K562 (cell line): Measurements from ENCODE around the gene ADGRD1. TPM values are rescaled to one million over a fixed set of nuclear protein-coding genes. Genes with fewer than 3 reads are reported as not detected.

Experiments
- ATAC-seq: fragments of 200-7000 bp; cut with Tn5 transposase; 3 replicates; pipeline ENCODE4 v1.9.1; 2020; ENCODE audit warnings: moderate library complexity
- BruUV-seq: library from RNA; stranded (reverse); fragments of 400-500 nt; replicated peaks from 2 replicates; lab custom pipeline; 2021; lab: Mats Ljungman, UMichigan
- CTCF ChIA-PET: fragments of 300-600 bp; formaldehyde crosslinking; extraction: SDS; loops from one replicate; lab custom pipeline; 2021; ENCODE audit warnings: low intra/inter-chr PET ratio; lab: Yijun Ruan, JAX
- POLR2A ChIA-PET: fragments of 300-600, 350-650 bp; sonication (Branson Sonifier 250); formaldehyde crosslinking; extraction: SDS; loops from one replicate; lab custom pipeline; 2021; ENCODE audit warnings: antibody characterized with exemption, inconsistent platforms; lab: Yijun Ruan, JAX
- DNase-seq, 4 experiments: peaks; one replicate each; pipeline versions ENCODE4 v3.0.0 to v3.0.0-alpha.2; 2011 to 2018; ENCODE audit warnings: low spot score in 3 of 4, mixed read lengths in 3 of 4; ENCODE audit errors: extremely low read depth in 1 of 4
- FAIRE-seq: peaks from 2 replicates; lab custom pipeline; 2011; peaks lifted over from hg19 to GRCh38; lab: Jason Lieb, UNC
- H2AFZ ChIP-seq: 2 replicates; pipeline ENCODE4 v1.6.0; 2011; ENCODE audit warnings: low read depth, low read length, control low read depth, inconsistent platforms
- H3K27ac ChIP-seq: fragments of 200-600 bp; 3 replicates; pipeline ENCODE4 v1.8.0; 2011; ENCODE audit warnings: low read depth, mild to moderate bottlenecking, control low read depth, inconsistent platforms, low read length, moderate library complexity, mixed read lengths; ENCODE audit errors: extremely low read depth
- H3K27me3 ChIP-seq, 2 experiments: fragments of 300-600 bp in 1 of 2; 2 replicates in 1 of 2; 3 replicates in 1 of 2; pipeline versions ENCODE4 v1.6.0 to v1.8.0; 2011; ENCODE audit warnings: inconsistent platforms in 2 of 2, low read length in 2 of 2, mild to moderate bottlenecking in 1 of 2, mixed read lengths in 1 of 2, moderate library complexity in 1 of 2; ENCODE audit not compliant: control insufficient read depth in 2 of 2, insufficient read depth in 2 of 2
- H3K36me3 ChIP-seq: fragments of 300-600 bp; 3 replicates; pipeline ENCODE4 v1.8.0; 2011; ENCODE audit warnings: mild to moderate bottlenecking, low read length, inconsistent platforms; ENCODE audit not compliant: control insufficient read depth, insufficient read depth
- H3K4me1 ChIP-seq, 2 experiments: fragments of 200-600 bp in 1 of 2; replicated peaks in 1 of 2; 2 replicates in 1 of 2; 3 replicates in 1 of 2; pipeline versions ENCODE4 v1.5.1 to v1.8.0; 2011; ENCODE audit warnings: inconsistent platforms in 2 of 2, low read length in 2 of 2, mild to moderate bottlenecking in 1 of 2, mixed read lengths in 1 of 2, moderate library complexity in 1 of 2; ENCODE audit not compliant: control insufficient read depth in 2 of 2, insufficient read depth in 2 of 2
- H3K4me2 ChIP-seq: 2 replicates; pipeline ENCODE4 v1.6.1; 2011; ENCODE audit warnings: low read length, control low read depth, inconsistent platforms, mixed read lengths; ENCODE audit not compliant: insufficient read depth
- H3K4me3 ChIP-seq: fragments of 200-600 bp; sonication (generic), shearing (Covaris generic); 2 replicates; pipeline ENCODE4 v1.5.1; 2016; ENCODE audit warnings: control low read depth, inconsistent platforms
- H3K79me2 ChIP-seq: fragments of 200-600 bp; 3 replicates; pipeline ENCODE4 v1.8.0; 2011; ENCODE audit warnings: low read length, inconsistent platforms; ENCODE audit not compliant: control insufficient read depth, insufficient read depth
- H3K9ac ChIP-seq, 2 experiments: 2 replicates each; pipeline versions ENCODE4 v1.6.0 to v1.6.1; 2011; ENCODE audit warnings: low read depth in 2 of 2, low read length in 2 of 2, control low read depth in 1 of 2, inconsistent platforms in 1 of 2, mild to moderate bottlenecking in 1 of 2, mixed read lengths in 1 of 2; ENCODE audit not compliant: insufficient read depth in 1 of 2
- H3K9me1 ChIP-seq: one replicate; pipeline ENCODE4 v1.6.0; 2011; ENCODE audit warnings: inconsistent platforms, mild to moderate bottlenecking, low read length, moderate library complexity; ENCODE audit not compliant: control insufficient read depth, insufficient read depth
- H3K9me3 ChIP-seq: replicated peaks from 2 replicates; pipeline ENCODE4 v1.5.1; 2011; ENCODE audit warnings: low read depth, low read length, inconsistent platforms; ENCODE audit not compliant: control insufficient read depth, insufficient read depth
- H4K20me1 ChIP-seq: replicated peaks from 2 replicates; pipeline ENCODE4 v1.6.1; 2011; ENCODE audit warnings: low read length, inconsistent platforms, mixed read lengths; ENCODE audit not compliant: control insufficient read depth, insufficient read depth
- SMARCC2 ChIP-seq: fragments of 450-650 bp; IDR thresholded peaks from 2 replicates; pipeline ENCODE4 v1.6.1; 2017; ENCODE audit warnings: antibody characterized with exemption, moderate library complexity, mild to moderate bottlenecking, low read depth
- WGBS: fragments of 100-300 bp; shearing (Covaris generic); methylation state at CpG from one replicate; pipeline ENCODE4 v1.1.6; 2016; ENCODE audit warnings: low coverage, mixed read lengths; ENCODE audit not compliant: insufficient coverage; ENCODE audit errors: missing lambda C conversion rate; 5-methylcytosine and 5-hydroxymethylcytosine counted together
- in situ Hi-C: fragments of 300-500 bp; cut with MboI; formaldehyde crosslinking; loops from 4 replicates; pipeline ENCODE4 v1.15.0; 2018; ENCODE audit warnings: inconsistent platforms, mixed read lengths
- intact Hi-C: fragments of 100-400 bp; cut with micrococcal nuclease; formaldehyde crosslinking; loops from 2 replicates; pipeline ENCODE4 v1.14.2; 2022
- polyA plus RNA-seq, 8 experiments: library from polyadenylated mRNA; depleted of rRNA in 4 of 8; stranded (reverse) in 5 of 8; unstranded in 3 of 8; fragments of >200 nt; fragmentation: Nextera tagmentation in 2 of 8; fragmentation: Illumina TruSeq in 1 of 8; extraction: Ambion mirVana in 2 of 8; extraction: Trizol in 1 of 8; gene quantifications; 2 replicates each; pipeline versions ENCODE4 v1.2.1 to v1.2.3, GENCODE V29; 2011 to 2014; ENCODE audit warnings: inconsistent platforms in 1 of 8, missing spikeins in 1 of 8
- total RNA-seq, 7 experiments: library from RNA; depleted of rRNA in 6 of 7; stranded (reverse); fragments of >200 nt in 6 of 7; fragmentation: Illumina TruSeq in 2 of 7; extraction: Trizol in 2 of 7; gene quantifications; 2 replicates each; pipeline versions ENCODE4 v1.2.1 to v1.2.3, GENCODE V29; 2011 to 2021; ENCODE audit warnings: low replicate concordance in 1 of 7
- TF ChIP-seq, protein P1 (sequence below): sonication (generic); formaldehyde crosslinking; IDR thresholded peaks from 2 replicates; pipeline ENCODE4 v1.8.1; 2022; ENCODE audit warnings: missing genetic modification reagents

The ADGRD1 gene
- total and polyA plus RNA-seq, 9 of the 15 experiments (the other 6 are each of a cell fraction or from before 2014, with no cell fraction given) = 1.7 to 11.7 (median 3.3) TPM

- H3K4me1 ChIP-seq = peaks cover 0 to 10% of the 10 kb centered on the region in 2 experiments; a peak in 1 of 5 replicates
- H2AFZ ChIP-seq = no peak overlapping the region
- H4K20me1 ChIP-seq = 0 out of 2 replicates have a peak, but pooled peaks cover 12% of the 10 kb centered on the region
- H3K36me3 ChIP-seq = no peaks in the 10 kb centered on the region
- ChIA-PET CTCF (no interaction called here), POLR2A (no interaction called here)
- H3K4me3 ChIP-seq = no peak overlapping the region
- H3K9me1 ChIP-seq = no peaks in the 10 kb centered on the region
- intact Hi-C loops (no loop called here), in situ Hi-C loops (no loop called here)
- TF ChIP-seq, protein P1, sequence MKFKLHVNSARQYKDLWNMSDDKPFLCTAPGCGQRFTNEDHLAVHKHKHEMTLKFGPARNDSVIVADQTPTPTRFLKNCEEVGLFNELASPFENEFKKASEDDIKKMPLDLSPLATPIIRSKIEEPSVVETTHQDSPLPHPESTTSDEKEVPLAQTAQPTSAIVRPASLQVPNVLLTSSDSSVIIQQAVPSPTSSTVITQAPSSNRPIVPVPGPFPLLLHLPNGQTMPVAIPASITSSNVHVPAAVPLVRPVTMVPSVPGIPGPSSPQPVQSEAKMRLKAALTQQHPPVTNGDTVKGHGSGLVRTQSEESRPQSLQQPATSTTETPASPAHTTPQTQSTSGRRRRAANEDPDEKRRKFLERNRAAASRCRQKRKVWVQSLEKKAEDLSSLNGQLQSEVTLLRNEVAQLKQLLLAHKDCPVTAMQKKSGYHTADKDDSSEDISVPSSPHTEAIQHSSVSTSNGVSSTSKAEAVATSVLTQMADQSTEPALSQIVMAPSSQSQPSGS = no peak
- TF ChIP-seq SMARCC2 = no peak
- H3K4me2 ChIP-seq = no peak overlapping the region
- peaks cover 0 to 72% of the 10 kb centered on the region in 2 experiments; a peak in 3 of 5 replicates for H3K27me3 ChIP-seq
- DNase-seq (no peak), ATAC-seq (no peak), FAIRE-seq (no peak)
- no peaks in the 10 kb centered on the region for H3K9me3 ChIP-seq
- no peaks in the 10 kb centered on the region for H3K79me2 ChIP-seq
- H3K9ac ChIP-seq = no peak overlapping the region
- BruUV-seq = no TSS peak
- WGBS = 29% methylated on average over 27 of the region's 28 CpGs
- no peak overlapping the region for H3K27ac ChIP-seq
These were observed 135.2 kb downstream of the ADGRD1 start for GRCh38 chr12:131088701-131089530.
